NCI-H446 (cell line): Measurements from ENCODE around the gene RAB12.
A peak's percentile ranks its signal among the peaks of the same experiment; 100 is the strongest.
"Not testable (repeated sequence)": the region's sequence is repeated elsewhere in the genome, so short reads cannot be mapped to it uniquely, and the experiment has no call there.

ENCODE experiments used
- DNase-seq, 2 experiments: peaks; one replicate each; lab custom pipeline; 2025; lab: John Stamatoyannopoulos, UW

RAB12 gene

GRCh38 chr18:8647359-8647758, 38.1 kb downstream of the RAB12 start:
- DNase-seq: not testable (repeated sequence)

- DNase-seq: not testable (repeated sequence)
Observed at GRCh38 chr18:8651478-8652261, 42.4 kb downstream of the RAB12 start.

- peak in 1 of 2 experiments; percentile 53 for DNase-seq
Observed at GRCh38 chr18:8654503-8655451, 45.5 kb downstream of the RAB12 start.

- DNase-seq: peak; percentile 73 to 82
Observed at GRCh38 chr18:8656232-8656631, 47.0 kb downstream of the RAB12 start.

GRCh38 chr18:8657050-8657820, 48.0 kb downstream of the RAB12 start:
- DNase-seq: peak in 1 of 2 experiments; percentile 23

- DNase-seq: peak; percentile 59 to 91
Observed at GRCh38 chr18:8657873-8658470, 48.7 kb downstream of the RAB12 start.

- DNase-seq: no peak
Observed at GRCh38 chr18:8658858-8659485, 49.7 kb downstream of the RAB12 start.

GRCh38 chr18:8659609-8660242, 50.5 kb downstream of the RAB12 start:
- DNase-seq: no peak

GRCh38 chr18:8660316-8660715, 51.1 kb downstream of the RAB12 start:
- DNase-seq: no peak

GRCh38 chr18:8661754-8662559, 52.7 kb downstream of the RAB12 start:
- peak in 1 of 2 experiments; percentile 45 for DNase-seq

- DNase-seq: no peak
Observed at GRCh38 chr18:8662560-8663255, 53.5 kb downstream of the RAB12 start.

GRCh38 chr18:8667846-8668245, 58.6 kb downstream of the RAB12 start:
- DNase-seq: no peak

- no peak for DNase-seq
Observed at GRCh38 chr18:8668381-8668780, 59.1 kb downstream of the RAB12 start.

GRCh38 chr18:8669571-8669970, 60.3 kb downstream of the RAB12 start:
- no peak for DNase-seq

GRCh38 chr18:8673256-8674209, 64.3 kb downstream of the RAB12 start:
- DNase-seq: no peak

GRCh38 chr18:8675057-8675456, 65.8 kb downstream of the RAB12 start:
- DNase-seq: no peak

- DNase-seq: no peak
Observed at GRCh38 chr18:8681196-8681595, 72.0 kb downstream of the RAB12 start.

GRCh38 chr18:8684577-8684976, 75.3 kb downstream of the RAB12 start:
- DNase-seq: no peak
